ENCODE measurements around the gene ATAD3B. TPM values are rescaled to one million over a fixed set of nuclear protein-coding genes. Genes with fewer than 3 reads are reported as not detected.

Gene ATAD3B
- total and polyA plus RNA-seq, 4 donors = 6.4 to 14.3 (median 10.3) TPM

GRCh38 chr1:1423245-1423597 is 48.3 kb upstream of the ATAD3B start:
- no peaks in the 10 kb centered on the region for H3K9me3 ChIP-seq (ENCODE audit: control insufficient read depth in 4 of 4, low read length in 3 of 4)
- no peaks in the 10 kb centered on the region for H3K36me3 ChIP-seq (ENCODE audit: control insufficient read depth in 4 of 4, insufficient read depth in 3 of 4, low read depth in 1 of 4, low read length in 3 of 4)
- H3K9ac ChIP-seq (ENCODE audit: low read depth in 1 of 2, low read length in 2 of 2) = no peak overlapping the region
- H3K4me3 ChIP-seq (ENCODE audit: low read depth in 1 of 3, low read length in 3 of 3) = no peak overlapping the region
- WGBS = 95% methylated on average over 7 of the region's 7 CpGs
- no peak overlapping the region for H3K27ac ChIP-seq (ENCODE audit: low read depth in 1 of 2, low read length in 2 of 2)
- TF ChIP-seq MAX (IDR thresholded peaks at IDR 0.05) (no peak), NR2F2 (IDR thresholded peaks at IDR 0.05) (no peak), JUND (IDR thresholded peaks at IDR 0.05) (no peak), FOXA2 (IDR thresholded peaks at IDR 0.05) (no peak), YY1 (IDR thresholded peaks at IDR 0.05) (no peak), GABPA (IDR thresholded peaks at IDR 0.05 in 1 of 2, conservative IDR thresholded peaks at IDR 0.05 in 1 of 2) (no peak), HNF4G (IDR thresholded peaks at IDR 0.05) (no peak), CTCF (IDR thresholded peaks at IDR 0.05; ENCODE audit: low read depth, low read length, missing input control) (no peak), RXRA (IDR thresholded peaks at IDR 0.05) (no peak), SP1 (IDR thresholded peaks at IDR 0.05) (no peak), HNF4A (conservative IDR thresholded peaks at IDR 0.05) (no peak)
- no peaks in the 10 kb centered on the region for H3K27me3 ChIP-seq (ENCODE audit: control insufficient read depth in 4 of 4, insufficient read depth in 4 of 4, low read length in 3 of 4)
- peaks cover 0 to 8% (median 3%) of the 10 kb centered on the region in 4 donors for H3K4me1 ChIP-seq (ENCODE audit: control insufficient read depth in 4 of 4, insufficient read depth in 4 of 4, low read length in 3 of 4)
- no peak for DNase-seq (ENCODE audit: low spot score)

GRCh38 chr1:1424707-1425106 is 46.9 kb upstream of the ATAD3B start:
- DNase-seq (ENCODE audit: low spot score) = no peak
- Histone ChIP-seq H3K4me1 (ENCODE audit: control insufficient read depth in 4 of 4, insufficient read depth in 4 of 4, low read length in 3 of 4) (peaks cover 3 to 10% (median 4%) of the 10 kb centered on the region in 4 donors), H3K9ac (ENCODE audit: low read depth in 1 of 2, low read length in 2 of 2) (no peak overlapping the region), H3K27me3 (ENCODE audit: control insufficient read depth in 4 of 4, insufficient read depth in 4 of 4, low read length in 3 of 4) (no peaks in the 10 kb centered on the region), H3K4me3 (ENCODE audit: low read depth in 1 of 3, low read length in 3 of 3) (no peak overlapping the region), H3K9me3 (ENCODE audit: control insufficient read depth in 4 of 4, low read length in 3 of 4) (no peaks in the 10 kb centered on the region), H3K36me3 (ENCODE audit: control insufficient read depth in 4 of 4, insufficient read depth in 3 of 4, low read depth in 1 of 4, low read length in 3 of 4) (no peaks in the 10 kb centered on the region), H3K27ac (ENCODE audit: low read depth in 1 of 2, low read length in 2 of 2) (no peak overlapping the region)
- TF ChIP-seq NR2F2 (IDR thresholded peaks at IDR 0.05) (no peak), MAX (IDR thresholded peaks at IDR 0.05) (no peak), REST (IDR thresholded peaks at IDR 0.05) (no peak), RAD21 (IDR thresholded peaks at IDR 0.05) (no peak), EGR1 (IDR thresholded peaks at IDR 0.05; ENCODE audit: low read depth in 2 of 2) (no peak), YY1 (IDR thresholded peaks at IDR 0.05) (no peak), ATF3 (IDR thresholded peaks at IDR 0.05) (no peak), FOXA1 (IDR thresholded peaks at IDR 0.05) (no peak), JUND (IDR thresholded peaks at IDR 0.05) (no peak)
- WGBS = 94% methylated on average over 15 of the region's 15 CpGs

Data from liver (tissue), 9 donors.